Ovary (tissue), 3 donors: ENCODE results near the gene C6orf141.

Experiments
- CTCF ChIP-seq, 3 donors: fragments of 450-650 bp in 2 of 3; fragments of 200-600 bp in 1 of 3; IDR thresholded peaks; one replicate each; pipeline versions ENCODE4 v1.5.1 to v1.8.0; 2016 to 2022; ENCODE audit warnings: antibody characterized with exemption in 3 of 3, mild to moderate bottlenecking in 1 of 3
- POLR2A ChIP-seq: fragments of 450-650 bp; IDR thresholded peaks from one replicate; pipeline ENCODE4 v1.6.1; 2017; ENCODE audit warnings: antibody characterized with exemption, mild to moderate bottlenecking, moderate library complexity
- donor health status: DM: no; HTN: no; CAD: no.

- no peak for TF ChIP-seq CTCF (IDR thresholded peaks at IDR 0.05)
- TF ChIP-seq POLR2A: no peak
Observed at GRCh38 chr6:49506569-49507111, 43.8 kb upstream of the C6orf141 start.
